C4-2B (cell line): ENCODE results near the gene GGT6.

Experiments
- CTCF ChIP-seq: fragments of 450-650 bp; conservative IDR thresholded peaks from 2 replicates; pipeline ENCODE4 v1.5.1; 2017; ENCODE audit warnings: mild to moderate bottlenecking
- ZFX ChIP-seq: fragments of 450-650 bp; IDR thresholded peaks from 2 replicates; pipeline ENCODE4 v1.6.1; 2017

DNA sequence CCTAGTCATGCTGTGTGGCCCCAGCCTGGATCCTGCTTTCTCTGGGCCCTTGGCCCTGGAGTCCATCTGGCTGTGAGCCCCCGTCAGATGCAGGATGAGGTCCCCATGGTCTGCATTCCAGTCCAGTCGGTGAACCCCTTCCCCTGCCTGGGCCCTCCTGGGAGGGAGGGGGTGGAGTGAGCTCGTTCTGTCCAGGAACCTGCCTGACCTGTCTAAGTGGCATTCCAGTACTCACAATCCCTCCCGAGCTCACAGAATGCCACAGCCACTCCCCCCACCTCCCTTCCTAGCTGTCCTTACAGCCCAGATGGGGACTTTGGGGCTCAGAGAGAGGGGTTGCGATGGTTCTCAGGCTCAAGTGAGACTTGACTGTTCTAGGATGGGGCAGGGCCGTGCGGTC lies 46.2 kb downstream of the GGT6 start:
- TF ChIP-seq CTCF, result no peak
- no peak for TF ChIP-seq ZFX
